GM12878 (cell line): ENCODE results near the gene SPIRE2. TPM values are rescaled to one million over a fixed set of nuclear protein-coding genes. Genes with fewer than 3 reads are reported as not detected.

ENCODE experiments used
- ATAC-seq: fragments of 200-7000 bp; cut with Tn5 transposase; 3 replicates; pipeline ENCODE4 v1.9.1; 2020; ENCODE audit warnings: mild to moderate bottlenecking, moderate library complexity
- BruUV-seq: library from RNA; stranded (reverse); fragments of 400-500 nt; replicated peaks from 2 replicates; lab custom pipeline; 2021; lab: Mats Ljungman, UMichigan
- CTCF ChIA-PET: fragments of 300-600 bp; sonication (Branson Sonifier 250); formaldehyde crosslinking; extraction: SDS; loops from one replicate; lab custom pipeline; 2021; ENCODE audit warnings: inconsistent platforms; lab: Yijun Ruan, JAX
- POLR2A ChIA-PET: fragments of 350-600 bp; formaldehyde crosslinking; extraction: SDS; loops from one replicate; lab custom pipeline; 2021; ENCODE audit warnings: inconsistent platforms; lab: Charles Lee
- RAD21 ChIA-PET: fragments of 300-600 bp; sonication (Branson Sonifier 250); formaldehyde crosslinking; loops from one replicate; lab custom pipeline; 2023; ENCODE audit warnings: antibody characterized with exemption; ENCODE audit not compliant: unreplicated experiment; lab: Charles Lee
- SMC1A ChIA-PET: fragments of 300-600 bp; sonication (Branson Sonifier 250); formaldehyde crosslinking; loops from one replicate; lab custom pipeline; 2023; ENCODE audit not compliant: unreplicated experiment, uncharacterized antibody; lab: Charles Lee
- DNase-seq: peaks from one replicate; pipeline ENCODE4 v3.0.0-alpha.2; 2011; ENCODE audit warnings: low read depth, low spot score
- FAIRE-seq: peaks from 3 replicates; lab custom pipeline; 2011; peaks lifted over from hg19 to GRCh38; lab: Jason Lieb, UNC
- H2AFZ ChIP-seq: 2 replicates; pipeline ENCODE4 v1.6.0; 2011; ENCODE audit warnings: low read depth, low read length, control low read depth; ENCODE audit not compliant: control insufficient read depth
- H3K27ac ChIP-seq: 2 replicates; pipeline ENCODE4 v1.5.1; 2011; ENCODE audit warnings: control low read depth; ENCODE audit not compliant: control insufficient read depth, insufficient read depth
- H3K27me3 ChIP-seq, 2 experiments: replicated peaks in 1 of 2; 2 replicates each; pipeline versions ENCODE4 v1.6.0 to v1.6.1; 2011; ENCODE audit warnings: low read length in 1 of 2; ENCODE audit not compliant: control insufficient read depth in 2 of 2, insufficient read depth in 2 of 2
- H3K36me3 ChIP-seq, 2 experiments: 2 replicates each; pipeline ENCODE4 v1.5.1; 2011; ENCODE audit warnings: low read length in 1 of 2; ENCODE audit not compliant: control insufficient read depth in 2 of 2, insufficient read depth in 2 of 2
- H3K4me1 ChIP-seq: 2 replicates; pipeline ENCODE4 v1.6.1; 2011; ENCODE audit warnings: mild to moderate bottlenecking, low read length, moderate library complexity, mixed read lengths; ENCODE audit not compliant: control insufficient read depth, insufficient read depth
- H3K4me2 ChIP-seq: 2 replicates; pipeline ENCODE4 v1.6.0; 2011; ENCODE audit warnings: control low read depth; ENCODE audit not compliant: control insufficient read depth, insufficient read depth
- H3K4me3 ChIP-seq: fragments of 200-600 bp; sonication (generic); 2 replicates; pipeline ENCODE4 v1.5.1; 2016
- H3K79me2 ChIP-seq: 2 replicates; pipeline ENCODE4 v1.6.0; 2011; ENCODE audit warnings: low read length; ENCODE audit not compliant: control insufficient read depth, insufficient read depth
- H3K9ac ChIP-seq: 2 replicates; pipeline ENCODE4 v1.8.0; 2011; ENCODE audit warnings: low read length, control low read depth, mixed read lengths; ENCODE audit not compliant: control insufficient read depth, insufficient read depth
- H3K9me3 ChIP-seq: replicated peaks from 3 replicates; pipeline ENCODE4 v1.5.1; 2011; ENCODE audit warnings: mild to moderate bottlenecking, low read length; ENCODE audit not compliant: control insufficient read depth, insufficient read depth
- H4K20me1 ChIP-seq: 2 replicates; pipeline ENCODE4 v1.6.0; 2011; ENCODE audit not compliant: control insufficient read depth, insufficient read depth
- BCL3 ChIP-seq: IDR thresholded peaks from 2 replicates; pipeline ENCODE4 v1.6.1; 2011; ENCODE audit warnings: borderline replicate concordance, low read depth, mild to moderate bottlenecking, moderate library complexity, low read length; ENCODE audit not compliant: insufficient read depth, poor library complexity, severe bottlenecking
- CHD2 ChIP-seq: IDR thresholded peaks from 2 replicates; pipeline ENCODE4 v1.6.1; 2011; ENCODE audit warnings: low read depth, low read length, improper control_type of control experiment, borderline replicate concordance
- EP300 ChIP-seq, 2 experiments: fragments of 150-350 bp in 1 of 2; IDR thresholded peaks; 2 replicates each; pipeline ENCODE4 v1.6.1; 2011 to 2012; ENCODE audit warnings: low read depth in 2 of 2, low read length in 2 of 2, borderline replicate concordance in 1 of 2, improper control_type of control experiment in 1 of 2, inconsistent platforms in 1 of 2; ENCODE audit not compliant: control insufficient read depth in 1 of 2
- IRF5 ChIP-seq: fragments of 450-650 bp; IDR thresholded peaks from 2 replicates; pipeline ENCODE4 v1.6.1; 2017; ENCODE audit warnings: borderline replicate concordance
- MAX ChIP-seq: IDR thresholded peaks from 2 replicates; pipeline ENCODE4 v1.6.1; 2012; ENCODE audit warnings: low read depth, low read length, improper control_type of control experiment
- MYB ChIP-seq: fragments of 150-350 bp; IDR thresholded peaks from 2 replicates; pipeline ENCODE4 v1.6.1; 2014; ENCODE audit warnings: mild to moderate bottlenecking, low read depth, low read length, borderline replicate concordance
- NFYB ChIP-seq: IDR thresholded peaks from 2 replicates; pipeline ENCODE4 v1.6.1; 2011; ENCODE audit warnings: low read depth, mild to moderate bottlenecking, low read length, improper control_type of control experiment, moderate library complexity; ENCODE audit not compliant: insufficient read depth
- NKRF ChIP-seq: fragments of 450-650 bp; conservative IDR thresholded peaks from 2 replicates; pipeline ENCODE4 v1.6.1; 2017; ENCODE audit warnings: mild to moderate bottlenecking, moderate library complexity
- POLR2AphosphoS5 ChIP-seq: IDR thresholded peaks from 2 replicates; pipeline ENCODE4 v1.6.1; 2011; ENCODE audit warnings: mild to moderate bottlenecking, low read length, inconsistent platforms
- RAD21 ChIP-seq: IDR thresholded peaks from 2 replicates; pipeline ENCODE4 v1.6.1; 2011; ENCODE audit warnings: mild to moderate bottlenecking, low read depth, low read length, moderate library complexity; ENCODE audit not compliant: insufficient read depth
- SIN3A ChIP-seq: IDR thresholded peaks from 2 replicates; pipeline ENCODE4 v1.6.1; 2012; ENCODE audit warnings: low read depth, low read length, improper control_type of control experiment
- SUZ12 ChIP-seq: fragments of 200-600 bp; sonication (generic); IDR thresholded peaks from one replicate; pipeline ENCODE4 v1.6.1; 2018; ENCODE audit warnings: antibody characterized with exemption, mild to moderate bottlenecking; ENCODE audit not compliant: unreplicated experiment
- TAF1 ChIP-seq: IDR thresholded peaks from 2 replicates; pipeline ENCODE4 v1.6.1; 2011; ENCODE audit warnings: mild to moderate bottlenecking, low read depth, low read length, borderline replicate concordance
- ZNF24 ChIP-seq: fragments of 450-650 bp; IDR thresholded peaks from 2 replicates; pipeline ENCODE4 v1.6.1; 2017; ENCODE audit warnings: antibody characterized with exemption, mild to moderate bottlenecking
- ZNF687 ChIP-seq: fragments of 450-650 bp; IDR thresholded peaks from 2 replicates; pipeline ENCODE4 v1.6.1; 2017; ENCODE audit warnings: mild to moderate bottlenecking, moderate library complexity
- WGBS: methylation state at CpG from one replicate; pipeline ENCODE4 v1.1.6; 2016; ENCODE audit warnings: low lambda C conversion rate; ENCODE audit not compliant: insufficient replicate concordance, insufficient coverage; ENCODE audit errors: missing lambda C conversion rate; 5-methylcytosine and 5-hydroxymethylcytosine counted together
- in situ Hi-C: fragments of 300-500 bp; cut with MboI; formaldehyde crosslinking; loops from 9 replicates; pipeline ENCODE4 v1.14.3; 2018; ENCODE audit warnings: mixed read lengths
- intact Hi-C: fragments of 100-400 bp; cut with micrococcal nuclease; formaldehyde crosslinking; loops from one replicate; pipeline ENCODE4 v1.14.2; 2022; ENCODE audit not compliant: unreplicated experiment
- polyA plus RNA-seq, 11 experiments: library from polyadenylated mRNA; depleted of rRNA in 4 of 11; unstranded in 6 of 11; stranded (reverse) in 5 of 11; fragments of >200 nt; fragmentation: Nextera tagmentation in 4 of 11; fragmentation: Illumina TruSeq in 1 of 11; extraction: Ambion mirVana in 4 of 11; extraction: Trizol in 1 of 11; gene quantifications; 1 replicate in 1 of 11; 2 replicates in 10 of 11; pipeline versions ENCODE4 v1.2.1 to v1.2.3, GENCODE V29; 2011 to 2016; ENCODE audit warnings: inconsistent platforms in 2 of 11, missing spikeins in 2 of 11, low read depth in 1 of 11
- total RNA-seq, 4 experiments: library from RNA; depleted of rRNA in 3 of 4; stranded (reverse); fragments of >200 nt in 3 of 4; fragmentation: Illumina TruSeq in 1 of 4; extraction: Trizol in 1 of 4; gene quantifications; 2 replicates each; pipeline versions ENCODE4 v1.2.1 to v1.2.3, GENCODE V29; 2013 to 2021

Gene SPIRE2
- total and polyA plus RNA-seq, 10 of the 15 experiments (the other 5 are each of a cell fraction or from before 2014, with no cell fraction given) = 0.03 to 0.64 (median 0.27) TPM; not detected in 1

- Histone ChIP-seq H3K36me3 (peaks cover 28 to 29% of the 10 kb centered on the region in 2 experiments; a peak in 3 of 4 replicates), H3K27ac (no peak overlapping the region), H2AFZ (no peak overlapping the region), H3K9me3 (no peaks in the 10 kb centered on the region), H3K4me3 (no peak overlapping the region), H3K27me3 (no peaks in the 10 kb centered on the region), H3K79me2 (no peaks in the 10 kb centered on the region), H4K20me1 (no peaks in the 10 kb centered on the region), H3K9ac (no peak overlapping the region), H3K4me1 (no peaks in the 10 kb centered on the region), H3K4me2 (no peak overlapping the region)
- DNase-seq (no peak), ATAC-seq (no peak), FAIRE-seq (no peak)
- WGBS = 98% methylated on average over 17 of the region's 17 CpGs
- RAD21 ChIA-PET = no interaction called here
- intact Hi-C loops (no loop called here), in situ Hi-C loops (no loop called here)
- TSS peak; percentile 28 for BruUV-seq
- SMC1A ChIA-PET = no interaction called here
- POLR2A ChIA-PET = no interaction called here
- CTCF ChIA-PET = interaction anchor here (1.1 kb wide), 1 partner anchor 9 kb away, joined by 3 read pairs; no protein-coding TSS in a partner anchor
- no peak for TF ChIP-seq ZNF24
- TF ChIP-seq POLR2AphosphoS5 = no peak
- no peak for TF ChIP-seq IRF5
- TF ChIP-seq EP300 (IDR thresholded peaks at IDR 0.05; ENCODE audit: borderline replicate concordance in 1 of 2, control insufficient read depth in 1 of 2, low read depth in 2 of 2, low read length in 2 of 2) = no peak
- TF ChIP-seq SUZ12 = no peak
- TF ChIP-seq NFYB = no peak
- no peak for TF ChIP-seq TAF1
- TF ChIP-seq MAX = no peak
- TF ChIP-seq CHD2 = no peak
- no peak for TF ChIP-seq RAD21
- TF ChIP-seq SIN3A = no peak
- TF ChIP-seq BCL3 = no peak
- no peak for TF ChIP-seq NKRF
- no peak for TF ChIP-seq ZNF687
- no peak for TF ChIP-seq MYB
Measured at GRCh38 chr16:89900885-89901284, 72.6 kb downstream of the SPIRE2 start.
